GM12872 (cell line): ENCODE results near the gene CEACAM5.

Experiments
- TF ChIP-seq, protein P1 (sequence below): IDR thresholded peaks from 3 replicates; pipeline ENCODE4 v1.5.1; 2011; ENCODE audit warnings: low read depth, mild to moderate bottlenecking, low read length, moderate library complexity; ENCODE audit not compliant: insufficient read depth

Gene CEACAM5

DNA sequence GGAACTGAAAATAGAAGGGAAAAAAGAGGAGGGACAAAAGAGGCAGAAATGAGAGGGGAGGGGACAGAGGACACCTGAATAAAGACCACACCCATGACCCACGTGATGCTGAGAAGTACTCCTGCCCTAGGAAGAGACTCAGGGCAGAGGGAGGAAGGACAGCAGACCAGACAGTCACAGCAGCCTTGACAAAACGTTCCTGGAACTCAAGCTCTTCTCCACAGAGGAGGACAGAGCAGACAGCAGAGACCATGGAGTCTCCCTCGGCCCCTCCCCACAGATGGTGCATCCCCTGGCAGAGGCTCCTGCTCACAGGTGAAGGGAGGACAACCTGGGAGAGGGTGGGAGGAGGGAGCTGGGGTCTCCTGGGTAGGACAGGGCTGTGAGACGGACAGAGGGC lies at the start of gene CEACAM5:
Gene CEACAM5, plus strand, starts transcription at position 146 of the 400 bp plus-strand sequence. Its CDS starts 106 bp downstream, at position 252.
- TF ChIP-seq, protein P1, sequence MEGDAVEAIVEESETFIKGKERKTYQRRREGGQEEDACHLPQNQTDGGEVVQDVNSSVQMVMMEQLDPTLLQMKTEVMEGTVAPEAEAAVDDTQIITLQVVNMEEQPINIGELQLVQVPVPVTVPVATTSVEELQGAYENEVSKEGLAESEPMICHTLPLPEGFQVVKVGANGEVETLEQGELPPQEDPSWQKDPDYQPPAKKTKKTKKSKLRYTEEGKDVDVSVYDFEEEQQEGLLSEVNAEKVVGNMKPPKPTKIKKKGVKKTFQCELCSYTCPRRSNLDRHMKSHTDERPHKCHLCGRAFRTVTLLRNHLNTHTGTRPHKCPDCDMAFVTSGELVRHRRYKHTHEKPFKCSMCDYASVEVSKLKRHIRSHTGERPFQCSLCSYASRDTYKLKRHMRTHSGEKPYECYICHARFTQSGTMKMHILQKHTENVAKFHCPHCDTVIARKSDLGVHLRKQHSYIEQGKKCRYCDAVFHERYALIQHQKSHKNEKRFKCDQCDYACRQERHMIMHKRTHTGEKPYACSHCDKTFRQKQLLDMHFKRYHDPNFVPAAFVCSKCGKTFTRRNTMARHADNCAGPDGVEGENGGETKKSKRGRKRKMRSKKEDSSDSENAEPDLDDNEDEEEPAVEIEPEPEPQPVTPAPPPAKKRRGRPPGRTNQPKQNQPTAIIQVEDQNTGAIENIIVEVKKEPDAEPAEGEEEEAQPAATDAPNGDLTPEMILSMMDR, result no peak

DNA sequence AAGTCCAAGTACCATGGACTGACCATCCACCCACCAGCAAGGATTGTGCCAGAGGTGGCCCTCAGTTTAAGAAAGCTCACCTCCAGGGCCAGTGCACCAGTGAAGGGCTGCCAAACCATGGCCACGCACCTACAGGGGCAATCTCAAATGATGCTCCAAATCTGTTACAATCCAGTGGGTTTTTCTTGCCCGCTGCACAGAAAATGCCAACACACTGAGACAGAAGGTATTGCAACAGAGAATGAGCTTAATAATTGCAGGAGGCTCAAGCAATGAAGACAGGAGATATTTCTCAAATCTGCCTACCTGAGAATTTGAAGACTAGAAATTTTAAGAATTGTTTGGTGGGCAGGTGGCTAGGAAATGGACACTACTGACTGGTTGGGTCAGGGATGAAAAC lies 42.4 kb upstream of the CEACAM5 start:
- TF ChIP-seq, protein P1, result no peak

DNA sequence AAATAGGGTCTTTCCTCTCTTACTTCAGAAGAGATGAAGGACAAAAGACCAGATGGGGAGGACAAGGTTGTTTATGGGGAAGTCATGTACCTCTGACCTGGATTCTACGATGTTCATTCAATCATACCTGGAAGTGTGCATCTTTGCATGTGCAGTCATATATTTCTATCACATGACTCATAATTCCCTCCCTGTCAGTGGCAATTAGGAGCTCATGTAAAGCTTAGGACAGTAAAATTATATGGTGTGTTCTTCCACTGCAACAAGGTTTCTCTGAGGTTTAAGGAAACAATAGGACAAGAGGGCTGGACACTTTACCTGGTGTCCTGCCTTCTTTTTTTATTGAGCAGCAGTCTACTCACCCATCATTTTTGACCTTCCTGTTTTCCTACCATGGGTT lies 40.1 kb upstream of the CEACAM5 start:
- TF ChIP-seq, protein P1, result no peak

DNA sequence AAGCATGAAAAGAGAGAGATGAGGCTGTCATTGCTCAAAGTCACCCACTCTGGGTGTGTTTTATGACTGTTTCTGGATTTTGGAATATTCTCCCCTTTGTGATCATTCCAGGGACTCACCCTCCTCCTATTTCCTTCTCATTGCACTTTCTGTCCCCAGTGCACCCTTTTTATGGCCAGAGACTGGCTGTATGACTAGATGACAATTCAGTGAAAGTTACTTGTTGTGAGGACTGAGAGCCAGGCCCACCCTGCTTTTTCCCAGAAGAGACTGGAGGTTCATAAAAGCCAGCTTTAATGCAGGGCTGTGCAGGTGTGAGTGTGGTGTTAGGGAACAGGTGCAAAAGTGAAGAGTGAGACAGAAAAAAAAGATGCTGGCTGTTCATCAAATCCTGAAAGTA lies 37.7 kb upstream of the CEACAM5 start:
- TF ChIP-seq, protein P1, result no peak

DNA sequence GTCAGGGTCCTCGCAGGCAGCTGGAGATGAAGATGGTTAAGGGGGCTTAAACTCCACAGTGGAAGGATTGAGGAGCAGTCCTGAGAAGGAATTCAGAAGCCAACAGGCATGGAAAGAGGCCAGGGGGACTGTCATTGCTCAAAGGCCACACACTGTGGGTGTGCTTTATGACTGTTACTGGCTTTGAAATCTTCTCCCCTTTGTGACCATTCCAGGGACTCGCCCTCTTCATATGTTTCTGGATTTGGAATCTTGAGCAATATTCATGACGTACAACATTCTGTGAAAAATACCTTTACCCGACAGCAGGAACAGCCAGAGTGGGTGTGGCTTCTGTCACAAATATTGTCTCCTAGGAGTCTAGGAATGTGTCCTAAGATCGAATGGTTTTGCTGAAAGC lies 36.9 kb upstream of the CEACAM5 start:
- TF ChIP-seq, protein P1, result no peak

DNA sequence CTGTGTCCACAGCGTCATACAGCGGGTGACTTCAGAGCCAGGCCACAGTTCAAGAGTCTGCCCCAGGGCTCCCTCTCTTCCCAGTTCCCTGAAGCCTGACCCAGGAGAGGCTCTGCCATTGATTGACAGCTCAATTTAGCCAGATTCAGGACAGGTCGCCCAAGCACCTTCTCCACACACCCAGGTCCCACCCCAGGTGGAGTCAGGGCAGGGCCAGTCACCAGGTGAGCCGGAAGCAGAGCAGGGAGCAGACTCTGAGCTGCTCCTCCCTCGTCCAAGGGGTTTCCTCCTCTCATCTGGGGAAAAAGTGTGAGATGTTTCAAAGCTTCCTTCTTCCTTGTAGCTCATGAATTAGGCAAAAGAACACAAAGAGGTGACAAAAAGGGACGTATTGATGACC lies 26.0 kb upstream of the CEACAM5 start:
- TF ChIP-seq, protein P1, result no peak

DNA sequence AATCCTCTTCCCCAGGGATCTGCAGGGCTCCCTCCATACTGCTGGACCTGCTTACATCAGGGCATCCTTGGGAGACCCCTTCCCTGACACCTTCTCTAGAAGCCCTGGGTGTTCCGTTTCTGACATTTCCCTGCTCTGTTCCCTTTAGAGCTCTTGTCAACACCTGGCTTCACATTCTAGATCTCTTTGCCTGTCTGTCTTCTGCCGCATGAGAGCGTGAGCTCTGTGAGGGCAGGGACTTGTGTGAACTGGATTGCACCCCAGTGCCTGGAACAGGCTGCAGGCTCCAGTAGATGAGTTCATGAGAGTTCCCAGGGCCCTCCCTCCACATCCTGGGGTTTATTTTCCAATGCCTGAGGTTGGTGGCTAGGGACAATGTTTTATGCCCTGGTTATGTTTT lies 21.0 kb upstream of the CEACAM5 start:
- TF ChIP-seq, protein P1, result no peak

DNA sequence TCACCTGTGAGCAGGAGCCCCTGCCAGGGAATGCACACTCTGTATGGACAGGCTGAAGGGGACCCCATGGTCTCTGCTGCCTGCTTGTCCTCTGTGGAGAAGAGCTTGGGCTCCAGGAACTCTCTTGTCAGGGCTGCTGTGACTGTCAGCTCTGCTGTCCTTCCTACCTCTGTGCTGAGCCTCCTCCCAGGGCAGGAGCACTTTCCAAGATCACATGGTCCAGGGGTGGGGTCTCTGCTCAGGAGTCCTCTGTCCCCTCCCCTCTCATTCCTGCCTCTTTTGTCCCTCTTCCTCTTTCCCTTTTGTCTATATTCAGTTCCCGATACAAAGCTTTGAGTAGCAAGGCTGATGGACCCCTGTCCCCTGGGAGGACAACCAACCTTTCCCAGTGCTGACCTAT lies 20.3 kb upstream of the CEACAM5 start, which contains the start of gene CEACAM7:
Gene CEACAM7, minus strand, starts transcription at position 173 of the 400 bp plus-strand sequence. Its CDS starts 105 bp downstream, at position 68.
- TF ChIP-seq, protein P1, result no peak
